Esophagus (tissue), 2 donors: ENCODE data around the gene IRF4. TPM values are rescaled to one million over a fixed set of nuclear protein-coding genes. Genes with fewer than 3 reads are reported as not detected.

Source experiments
- H3K27ac ChIP-seq, 2 donors: one replicate each; pipeline ENCODE4 v1.5.1; 2013; ENCODE audit warnings: low read depth in 2 of 2, mild to moderate bottlenecking in 2 of 2, inconsistent platforms in 1 of 2, low read length in 1 of 2, moderate library complexity in 1 of 2
- H3K27me3 ChIP-seq, 2 donors: one replicate each; pipeline ENCODE4 v1.6.1; 2013; ENCODE audit warnings: low read length in 2 of 2, control low read depth in 1 of 2, mild to moderate bottlenecking in 1 of 2; ENCODE audit not compliant: insufficient read depth in 2 of 2, control insufficient read depth in 1 of 2
- H3K36me3 ChIP-seq, 2 donors: one replicate each; pipeline ENCODE4 v1.6.1; 2013; ENCODE audit warnings: low read length in 1 of 2; ENCODE audit not compliant: control insufficient read depth in 2 of 2, insufficient read depth in 2 of 2
- H3K4me1 ChIP-seq, 2 donors: one replicate each; pipeline ENCODE4 v1.6.1; 2013; ENCODE audit warnings: low read length in 1 of 2; ENCODE audit not compliant: control insufficient read depth in 2 of 2, insufficient read depth in 2 of 2
- H3K4me3 ChIP-seq, 2 donors: one replicate each; pipeline ENCODE4 v1.5.1; 2013; ENCODE audit warnings: low read length in 2 of 2, mild to moderate bottlenecking in 2 of 2, low read depth in 1 of 2, moderate library complexity in 1 of 2
- H3K9me3 ChIP-seq, 2 donors: one replicate each; pipeline ENCODE4 v1.6.1; 2013; ENCODE audit warnings: mild to moderate bottlenecking in 2 of 2, low read depth in 1 of 2, low read length in 1 of 2, moderate library complexity in 1 of 2; ENCODE audit not compliant: control insufficient read depth in 2 of 2, insufficient read depth in 1 of 2
- WGBS, 2 donors: extraction: QIAGEN DNeasy Blood & Tissue Kit; methylation state at CpG; one replicate each; pipeline ENCODE4 v1.1.7; 2013; 5-methylcytosine and 5-hydroxymethylcytosine counted together
- polyA plus RNA-seq, 2 donors: library from polyadenylated mRNA; stranded (reverse); fragments of 200-250 nt; gene quantifications; one replicate each; pipeline ENCODE4 v1.2.3, GENCODE V29; 2013
- donor health status: healthy with polysubstance abuse.
- donor health status: Bipolar disorder and iron deficiency.

Gene IRF4
- polyA plus RNA-seq, 2 donors: 0.27 to 0.28 TPM

- H3K9me3 ChIP-seq: peaks cover 7 to 10% of the 10 kb centered on the region in 2 donors
- no peaks in the 10 kb centered on the region for H3K27me3 ChIP-seq
- peaks cover 0 to 6% of the 10 kb centered on the region in 2 donors for H3K4me1 ChIP-seq
- no peak overlapping the region for H3K27ac ChIP-seq
- 77 to 78% methylated on average over 19 to 20 of the region's 20 CpGs for WGBS, 2 donors
- no peaks in the 10 kb centered on the region for H3K36me3 ChIP-seq
- H3K4me3 ChIP-seq: no peak overlapping the region
Measured at GRCh38 chr6:359261-360035, 32.1 kb upstream of the IRF4 start.

- no peak overlapping the region for H3K4me3 ChIP-seq
- H3K27ac ChIP-seq: no peak overlapping the region
- WGBS, 2 donors: 86 to 91% methylated on average over 5 of the region's 5 CpGs
- peaks cover 7 to 12% of the 10 kb centered on the region in 2 donors for H3K9me3 ChIP-seq
- peaks cover 0 to 6% of the 10 kb centered on the region in 2 donors for H3K4me1 ChIP-seq
- no peaks in the 10 kb centered on the region for H3K27me3 ChIP-seq
- H3K36me3 ChIP-seq: no peaks in the 10 kb centered on the region
Measured at GRCh38 chr6:360349-360748, 31.2 kb upstream of the IRF4 start.

- 73 to 74% methylated on average over 19 of the region's 19 CpGs for WGBS, 2 donors
- H3K27ac ChIP-seq: no peak overlapping the region
- no peaks in the 10 kb centered on the region for H3K36me3 ChIP-seq
- peaks cover 0 to 6% of the 10 kb centered on the region in 2 donors for H3K4me1 ChIP-seq
- no peak overlapping the region for H3K4me3 ChIP-seq
- H3K27me3 ChIP-seq: no peaks in the 10 kb centered on the region
- peaks cover 8 to 12% of the 10 kb centered on the region in 2 donors for H3K9me3 ChIP-seq
Measured at GRCh38 chr6:360764-361373, 30.7 kb upstream of the IRF4 start.

GRCh38 chr6:361411-362132 lies 30.0 kb upstream of the IRF4 start:
- WGBS, 2 donors: 78 to 82% methylated on average over 16 of the region's 16 CpGs

GRCh38 chr6:362231-362923 lies 29.2 kb upstream of the IRF4 start:
- Histone ChIP-seq H3K27me3 (no peaks in the 10 kb centered on the region), H3K4me3 (no peak overlapping the region), H3K4me1 (peaks cover 0 to 6% of the 10 kb centered on the region in 2 donors), H3K9me3 (peaks cover 9 to 18% of the 10 kb centered on the region in 2 donors), H3K36me3 (no peaks in the 10 kb centered on the region), H3K27ac (no peak overlapping the region)
- 83 to 84% methylated on average over 14 of the region's 14 CpGs for WGBS, 2 donors

More at GRCh38 chr6:361411-362132, 30.0 kb upstream of the IRF4 start:
- no peak overlapping the region for H3K27ac ChIP-seq
- no peaks in the 10 kb centered on the region for H3K36me3 ChIP-seq
- H3K4me3 ChIP-seq: no peak overlapping the region
- no peaks in the 10 kb centered on the region for H3K27me3 ChIP-seq
- peaks cover 9 to 12% of the 10 kb centered on the region in 2 donors for H3K9me3 ChIP-seq
- peaks cover 0 to 6% of the 10 kb centered on the region in 2 donors for H3K4me1 ChIP-seq

- Histone ChIP-seq H3K9me3 (peaks cover 9 to 20% of the 10 kb centered on the region in 2 donors), H3K4me3 (no peak overlapping the region), H3K4me1 (peaks cover 0 to 6% of the 10 kb centered on the region in 2 donors), H3K36me3 (no peaks in the 10 kb centered on the region), H3K27me3 (no peaks in the 10 kb centered on the region), H3K27ac (no peak overlapping the region)
- WGBS, 2 donors: 82 to 86% methylated on average over 5 of the region's 5 CpGs
Measured at GRCh38 chr6:362924-363249, 28.7 kb upstream of the IRF4 start.

GRCh38 chr6:363291-363690 lies 28.3 kb upstream of the IRF4 start:
- Histone ChIP-seq H3K36me3 (no peaks in the 10 kb centered on the region), H3K4me3 (no peak overlapping the region), H3K9me3 (peaks cover 9 to 19% of the 10 kb centered on the region in 2 donors), H3K27ac (no peak overlapping the region), H3K27me3 (no peaks in the 10 kb centered on the region), H3K4me1 (peaks cover 0 to 5% of the 10 kb centered on the region in 2 donors)
- WGBS, 2 donors: 87 to 92% methylated on average over 12 of the region's 12 CpGs

- no peaks in the 10 kb centered on the region for H3K27me3 ChIP-seq
- H3K4me3 ChIP-seq: no peak overlapping the region
- H3K4me1 ChIP-seq: no peaks in the 10 kb centered on the region
- no peak overlapping the region for H3K27ac ChIP-seq
- peaks cover 9 to 17% of the 10 kb centered on the region in 2 donors for H3K9me3 ChIP-seq
- H3K36me3 ChIP-seq: no peaks in the 10 kb centered on the region
- WGBS, 2 donors: 91 to 92% methylated on average over 13 of the region's 13 CpGs
Measured at GRCh38 chr6:363909-364308, 27.6 kb upstream of the IRF4 start.
